Stimulated activated CD8-positive, alpha-beta memory T cell treated with anti-CD3 and anti-CD28 coated beads, Interleukin-15, amount 100 ng/mL, for 4 hours (primary cell): ENCODE measurements around the gene ARVCF.

Experiments used
- DNase-seq, 2 donors: peaks; one replicate each; pipeline ENCODE4 v3.0.0-alpha.2; 2020; ENCODE audit warnings: low read depth in 2 of 2

ARVCF gene

GRCh38 chr22:20031732-20032406 lies 15.2 kb upstream of the ARVCF start:
- DNase-seq = peak in 1 of 2 donors; percentile 27

DNA sequence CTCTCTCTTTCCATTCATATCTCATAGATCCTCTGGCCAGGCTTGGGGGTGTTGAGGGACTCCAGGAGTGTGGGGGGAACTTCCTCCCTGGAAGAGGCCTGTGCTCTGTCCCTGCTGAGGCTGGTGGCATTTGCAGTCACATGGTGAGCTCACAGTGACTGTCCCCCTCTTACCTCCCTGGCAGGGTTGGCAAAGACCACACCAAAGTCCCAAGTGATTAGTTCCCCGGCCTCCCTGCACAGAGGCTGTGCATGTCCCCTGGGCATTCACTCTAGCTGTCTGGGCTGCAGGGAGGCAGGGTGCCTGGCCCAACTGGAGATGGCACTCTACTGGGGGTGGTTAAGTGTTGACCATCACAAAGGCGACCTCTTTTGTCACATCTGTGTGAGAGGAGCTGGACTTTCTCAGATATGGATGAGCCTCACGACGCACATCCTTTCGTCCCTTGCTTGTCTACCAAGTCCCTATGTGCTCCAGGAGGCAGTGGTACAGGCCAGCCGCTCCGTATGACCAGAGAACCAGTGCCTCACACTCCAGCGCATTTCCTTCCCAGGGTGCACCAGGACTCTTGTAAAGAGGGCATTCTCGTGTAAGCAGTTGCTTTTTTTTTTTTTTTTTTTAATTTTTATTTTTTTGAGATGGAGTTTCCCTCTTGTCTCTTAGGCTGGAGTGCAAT lies 13.1 kb upstream of the ARVCF start:
- DNase-seq = no peak

DNA sequence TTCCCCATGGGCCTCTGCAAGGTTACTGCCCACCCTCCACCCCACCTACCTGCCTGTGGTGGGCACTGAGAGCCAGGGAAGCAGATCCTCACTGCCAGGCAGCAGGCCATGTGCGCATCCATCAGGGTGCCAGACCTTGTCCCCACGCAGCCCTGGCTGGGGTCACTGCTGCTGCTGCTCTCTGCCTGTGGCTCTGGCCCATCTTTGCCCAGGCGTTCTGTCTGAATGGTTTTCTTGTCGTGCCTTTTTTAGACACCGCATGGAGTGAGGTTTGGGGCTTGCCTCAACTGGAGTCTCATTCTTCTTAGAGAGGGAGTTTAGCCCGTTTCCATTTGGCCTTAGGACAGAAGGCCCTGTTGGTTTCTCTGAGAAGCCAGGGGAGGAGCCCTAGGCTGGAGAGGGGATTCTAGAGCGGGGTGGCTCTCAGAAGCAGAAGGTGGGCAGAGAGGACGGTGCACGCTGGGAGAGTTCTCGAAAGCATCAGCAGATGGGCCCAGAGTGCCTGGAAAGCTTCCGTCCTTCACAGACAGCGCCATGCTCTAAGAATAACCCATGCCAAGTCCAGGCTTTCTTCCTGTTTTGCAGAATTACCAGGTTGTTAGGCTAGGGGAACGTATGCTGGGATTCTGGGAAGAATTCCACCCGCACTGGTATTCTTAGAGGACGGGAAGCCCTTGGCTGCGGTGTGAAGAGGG lies 12.4 kb upstream of the ARVCF start:
- no peak for DNase-seq

GRCh38 chr22:20027966-20028854 lies 11.6 kb upstream of the ARVCF start:
- DNase-seq = no peak

GRCh38 chr22:20026996-20027601 lies 10.5 kb upstream of the ARVCF start:
- no peak for DNase-seq

- DNase-seq = no peak
These were observed 9.7 kb upstream of the ARVCF start for GRCh38 chr22:20026204-20026908.

GRCh38 chr22:20025401-20026203 lies 9.0 kb upstream of the ARVCF start:
- DNase-seq = no peak

DNA sequence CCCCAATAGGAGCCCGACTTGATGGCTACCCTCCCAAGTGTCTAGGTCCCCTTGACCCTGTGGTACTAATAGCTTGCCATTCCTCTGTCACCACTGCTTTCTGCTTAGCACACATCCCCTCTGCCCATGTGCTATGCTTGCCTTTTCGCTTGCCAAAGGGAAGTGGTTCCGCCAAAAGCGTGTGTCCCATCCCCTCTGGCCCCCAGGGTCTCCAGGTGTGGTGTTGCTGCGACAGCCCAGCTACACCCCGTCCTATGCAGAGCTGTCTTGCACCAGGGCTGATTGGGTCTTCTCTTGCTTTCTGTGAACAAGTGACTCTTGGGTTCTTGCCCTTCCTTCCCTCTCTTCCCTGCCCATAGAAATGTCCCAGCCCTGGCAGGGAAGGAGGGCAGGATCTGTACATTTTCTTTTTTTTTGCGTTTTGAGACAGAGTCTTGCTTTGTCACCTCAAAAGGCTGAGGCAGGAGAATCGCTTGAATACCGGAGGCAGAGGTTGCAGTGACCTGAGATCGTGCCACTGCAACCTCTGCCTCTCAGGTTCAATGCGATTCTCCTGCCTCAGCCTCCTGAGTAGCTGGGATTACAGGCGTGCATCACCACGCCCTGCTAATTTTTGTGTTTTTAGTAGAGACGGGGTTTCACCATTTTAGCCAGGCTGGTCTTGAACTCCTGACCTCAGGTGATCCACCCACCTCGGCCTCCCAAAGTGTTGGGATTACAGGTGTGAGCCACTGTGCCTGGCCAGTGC lies 8.2 kb upstream of the ARVCF start:
- DNase-seq = no peak

GRCh38 chr22:20024225-20024624 lies 7.6 kb upstream of the ARVCF start:
- no peak for DNase-seq

- DNase-seq = no peak
These were observed 6.5 kb upstream of the ARVCF start for GRCh38 chr22:20022978-20023613.

- no peak for DNase-seq
These were observed 5.8 kb upstream of the ARVCF start for GRCh38 chr22:20022231-20022977.

GRCh38 chr22:20021196-20022181 lies 4.9 kb upstream of the ARVCF start:
- DNase-seq = no peak

DNA sequence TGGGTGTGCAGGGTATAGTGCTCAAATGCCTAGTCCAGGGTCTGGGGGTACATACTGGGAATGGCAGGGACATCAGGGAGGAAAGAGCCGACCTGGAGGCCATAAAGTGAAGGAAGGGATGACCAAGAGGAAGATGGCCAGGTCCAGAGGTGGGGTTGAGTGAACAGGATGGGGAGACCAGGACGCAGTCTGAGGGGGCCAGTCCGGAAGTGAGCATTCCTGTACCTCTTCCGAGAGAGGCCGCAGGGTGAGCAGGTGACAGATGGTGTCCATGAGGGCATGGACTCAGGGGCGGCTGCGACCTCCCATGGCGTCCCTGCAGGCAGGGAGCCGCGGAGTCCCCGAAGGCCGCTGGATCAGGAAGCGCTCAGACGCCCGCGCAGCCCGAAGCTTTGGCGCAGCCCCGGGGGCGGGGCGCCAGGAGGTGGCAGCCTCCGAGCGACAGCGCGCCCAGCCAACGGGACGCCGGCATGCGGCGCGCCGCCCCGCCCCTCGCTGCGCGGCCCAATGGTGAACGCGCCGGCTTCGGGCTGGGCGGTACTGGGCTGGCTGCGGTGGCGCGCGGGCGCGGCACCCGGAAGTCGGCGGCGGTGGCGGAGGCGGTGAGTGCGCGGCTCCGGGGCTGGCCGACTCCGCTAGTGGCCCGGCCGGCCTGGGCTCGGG lies 4.0 kb upstream of the ARVCF start, which contains the start of gene TANGO2:
TSS of gene TANGO2 (plus strand) at position 578 of the 663 bp plus-strand sequence. CDS start 15,689 bp downstream, outside the sequence.
- peak; percentile 78 to 86 for DNase-seq

DNA sequence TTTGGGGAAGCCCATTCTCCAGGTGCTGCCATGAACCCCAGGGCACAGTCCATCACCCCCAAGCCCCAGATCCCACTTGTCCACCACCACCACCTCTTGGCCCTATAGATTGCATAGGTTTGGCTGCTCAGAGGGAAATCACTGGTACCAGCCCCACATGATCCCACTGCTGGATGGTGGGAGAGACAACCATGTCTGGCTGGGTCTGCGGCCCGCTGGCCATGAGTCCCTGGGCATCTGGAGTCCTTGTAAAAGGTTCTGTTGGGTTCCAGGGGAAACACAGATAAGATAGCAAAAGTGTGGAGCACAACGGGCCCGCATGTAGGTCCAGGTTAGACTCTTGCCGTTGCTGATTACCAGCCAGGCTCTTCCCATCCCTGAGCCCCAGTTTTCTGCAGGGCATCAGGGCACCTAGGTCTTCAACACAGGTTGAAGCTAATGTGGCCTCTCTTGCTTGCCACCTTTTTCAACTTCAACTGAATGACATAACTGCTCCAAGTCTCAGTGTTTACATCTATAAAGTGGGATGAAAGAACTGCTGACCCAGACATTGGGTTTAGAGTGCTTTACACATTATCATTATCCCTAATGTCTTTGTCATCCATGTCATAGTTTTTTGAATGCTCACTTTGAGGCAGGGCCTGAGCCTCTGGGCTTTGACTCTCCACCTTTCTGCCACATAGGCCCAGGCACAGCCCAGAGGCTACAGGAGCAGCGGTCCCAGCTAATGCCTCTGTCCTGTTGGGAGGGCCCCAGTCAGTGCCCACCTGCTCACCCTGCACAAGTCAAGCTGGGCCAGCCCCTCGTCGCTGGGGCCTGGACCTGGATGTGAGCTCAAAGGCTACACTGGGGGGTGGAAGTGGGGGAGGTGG lies 3.3 kb upstream of the ARVCF start:
- no peak for DNase-seq

DNA sequence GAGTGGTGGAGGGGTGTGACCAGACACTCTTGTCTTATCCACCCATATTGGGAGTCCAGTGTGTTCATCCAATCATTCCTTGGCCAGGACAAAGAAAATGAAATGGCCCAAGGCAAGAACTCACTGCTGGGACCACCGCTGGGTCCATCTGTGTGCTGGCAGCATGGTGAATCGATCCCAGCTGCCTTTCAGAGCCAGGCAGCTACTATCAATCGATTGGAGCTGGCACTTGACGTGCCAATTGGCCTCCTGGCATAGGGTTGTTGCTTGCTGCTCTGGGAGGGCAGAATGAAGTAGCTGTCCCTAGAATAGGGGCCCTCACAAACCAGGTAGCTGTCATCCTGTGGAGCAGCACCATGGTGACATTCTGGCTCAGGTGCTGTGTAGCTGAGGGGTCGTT lies 1.4 kb upstream of the ARVCF start:
- no peak for DNase-seq
